Measurements from ENCODE around the gene TRABD2B. TPM values are rescaled to one million over a fixed set of nuclear protein-coding genes. Genes with fewer than 3 reads are reported as not detected.

TRABD2B gene
- total RNA-seq, 3 donors from 2014 or later (not counting 1 experiment from before 2014, with no cell fraction given) = not detected

DNA sequence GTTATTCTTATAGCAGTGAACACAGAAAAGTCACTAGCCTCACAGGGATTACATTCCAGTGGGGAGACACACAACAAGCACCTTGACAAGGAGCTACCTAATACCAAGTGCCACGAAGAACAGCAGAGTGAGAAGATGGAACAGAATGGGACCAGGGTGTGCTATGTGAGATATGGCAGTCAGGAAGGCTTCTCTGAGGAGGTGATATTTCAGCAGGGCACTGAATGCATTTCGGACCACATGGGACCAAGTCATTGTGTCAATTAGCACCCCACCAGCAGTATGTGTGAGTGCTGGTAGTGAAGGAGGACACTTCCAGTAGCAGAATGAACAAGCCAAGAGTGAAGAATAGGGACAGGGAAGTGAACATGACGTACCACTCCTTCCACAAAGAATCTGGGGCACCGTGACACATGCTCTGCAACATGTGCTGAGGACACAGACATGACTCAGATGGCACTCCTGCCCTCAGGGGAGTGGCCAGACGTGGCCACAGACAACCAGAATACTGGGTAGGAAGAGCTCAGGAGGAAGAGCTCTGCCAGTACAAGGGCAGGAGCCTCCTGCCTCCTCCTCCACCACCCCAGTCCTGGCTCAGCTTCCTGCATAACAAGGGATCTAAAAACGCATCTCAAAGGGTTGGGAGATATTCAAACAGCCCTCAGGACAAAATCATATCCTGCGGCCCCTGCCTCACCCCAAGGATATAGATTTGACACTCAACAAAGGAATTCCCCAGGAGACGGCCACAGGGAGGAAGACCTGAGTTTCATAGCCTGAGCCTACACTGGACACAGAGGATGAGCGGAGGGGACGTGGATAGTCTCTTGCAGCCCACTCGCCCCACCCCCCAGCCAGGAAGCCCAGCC, 102.5 kb downstream of the TRABD2B start:
- ATAC-seq = no peak
- Histone ChIP-seq H3K36me3 (ENCODE audit: control insufficient read depth, insufficient read depth, low read length) (no peaks in the 10 kb centered on the region), H3K4me1 (ENCODE audit: control insufficient read depth, insufficient read depth, low read length) (no peaks in the 10 kb centered on the region), H3K27ac (ENCODE audit: low read length) (no peak overlapping the region), H3K4me3 (ENCODE audit: low read length) (no peak overlapping the region), H3K9me3 (ENCODE audit: control insufficient read depth, insufficient read depth, low read length) (no peaks in the 10 kb centered on the region), H3K27me3 (ENCODE audit: control insufficient read depth, insufficient read depth, low read length) (no peaks in the 10 kb centered on the region)
- DNase-seq = no peak
- 62% methylated on average over 11 of the region's 11 CpGs for WGBS (ENCODE audit: insufficient coverage)
- no peaks in the 10 kb centered on the region for H3K36me3 Mint-ChIP-seq
- H3K9me3 Mint-ChIP-seq = no peaks in the 10 kb centered on the region
- H3K27ac Mint-ChIP-seq = no peak overlapping the region
- TF ChIP-seq CTCF (IDR thresholded peaks at IDR 0.05) = no peak
- intact Hi-C loops (cut with micrococcal nuclease) = no loop called here
- no peaks in the 10 kb centered on the region for H3K4me1 Mint-ChIP-seq
- peaks cover 0 to 8% of the 10 kb centered on the region in 2 donors for H3K27me3 Mint-ChIP-seq (ENCODE audit: low read depth in 2 of 2)
- no peak overlapping the region for H3K4me3 Mint-ChIP-seq

DNA sequence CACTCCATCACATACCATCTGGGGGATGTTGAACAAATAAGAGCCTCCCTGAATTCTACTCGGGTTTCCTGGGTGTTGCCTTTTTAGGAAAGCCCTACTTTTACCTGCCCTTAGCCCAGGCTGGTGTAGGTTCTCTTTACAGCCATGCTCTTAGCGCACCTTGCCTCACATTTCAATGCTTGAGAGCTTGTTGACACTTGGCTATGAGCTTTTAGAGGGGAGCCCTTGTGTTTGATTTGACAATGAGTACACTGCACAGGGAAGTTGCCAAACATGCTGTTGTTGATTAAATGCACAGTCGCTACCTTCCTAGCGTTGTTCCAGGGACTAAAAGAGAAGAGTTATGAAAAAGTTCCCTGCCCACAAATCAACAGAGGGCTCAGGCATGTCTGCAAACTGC, 103.8 kb downstream of the TRABD2B start:
- H3K27me3 ChIP-seq (ENCODE audit: control insufficient read depth, insufficient read depth, low read length) = no peaks in the 10 kb centered on the region
- Mint-ChIP-seq H3K27me3 (ENCODE audit: low read depth in 2 of 2) (peaks cover 7 to 11% of the 10 kb centered on the region in 2 donors), H3K27ac (no peak overlapping the region), H3K36me3 (no peaks in the 10 kb centered on the region), H3K9me3 (no peaks in the 10 kb centered on the region), H3K4me1 (no peaks in the 10 kb centered on the region), H3K4me3 (no peak overlapping the region)
- no peak overlapping the region for H3K4me3 ChIP-seq (ENCODE audit: low read length)
- intact Hi-C loops (cut with micrococcal nuclease) = no loop called here
- ATAC-seq (no peak), DNase-seq (no peak)
- WGBS (ENCODE audit: insufficient coverage) = 77% methylated on average over 4 of the region's 4 CpGs
- H3K27ac ChIP-seq (ENCODE audit: low read length) = no peak overlapping the region
- H3K4me1 ChIP-seq (ENCODE audit: control insufficient read depth, insufficient read depth, low read length) = no peaks in the 10 kb centered on the region
- no peaks in the 10 kb centered on the region for H3K36me3 ChIP-seq (ENCODE audit: control insufficient read depth, insufficient read depth, low read length)
- no peaks in the 10 kb centered on the region for H3K9me3 ChIP-seq (ENCODE audit: control insufficient read depth, insufficient read depth, low read length)
- TF ChIP-seq CTCF (IDR thresholded peaks at IDR 0.05) = no peak

- Mint-ChIP-seq H3K4me3 (no peak overlapping the region), H3K27ac (no peak overlapping the region), H3K36me3 (no peaks in the 10 kb centered on the region), H3K9me3 (no peaks in the 10 kb centered on the region), H3K27me3 (ENCODE audit: low read depth in 2 of 2) (peaks cover 9 to 14% of the 10 kb centered on the region in 2 donors), H3K4me1 (no peaks in the 10 kb centered on the region)
- ATAC-seq (no peak), DNase-seq (no peak)
- no peak overlapping the region for H3K27ac ChIP-seq (ENCODE audit: low read length)
- no peaks in the 10 kb centered on the region for H3K4me1 ChIP-seq (ENCODE audit: control insufficient read depth, insufficient read depth, low read length)
- no peaks in the 10 kb centered on the region for H3K27me3 ChIP-seq (ENCODE audit: control insufficient read depth, insufficient read depth, low read length)
- TF ChIP-seq CTCF (IDR thresholded peaks at IDR 0.05) = no peak
- 79% methylated on average over 4 of the region's 5 CpGs for WGBS (ENCODE audit: insufficient coverage)
- intact Hi-C loops (cut with micrococcal nuclease) = no loop called here
- H3K4me3 ChIP-seq (ENCODE audit: low read length) = no peak overlapping the region
- H3K36me3 ChIP-seq (ENCODE audit: control insufficient read depth, insufficient read depth, low read length) = no peaks in the 10 kb centered on the region
- no peaks in the 10 kb centered on the region for H3K9me3 ChIP-seq (ENCODE audit: control insufficient read depth, insufficient read depth, low read length)
Measured at GRCh38 chr1:47890779-47891178, 106.4 kb downstream of the TRABD2B start.

DNA sequence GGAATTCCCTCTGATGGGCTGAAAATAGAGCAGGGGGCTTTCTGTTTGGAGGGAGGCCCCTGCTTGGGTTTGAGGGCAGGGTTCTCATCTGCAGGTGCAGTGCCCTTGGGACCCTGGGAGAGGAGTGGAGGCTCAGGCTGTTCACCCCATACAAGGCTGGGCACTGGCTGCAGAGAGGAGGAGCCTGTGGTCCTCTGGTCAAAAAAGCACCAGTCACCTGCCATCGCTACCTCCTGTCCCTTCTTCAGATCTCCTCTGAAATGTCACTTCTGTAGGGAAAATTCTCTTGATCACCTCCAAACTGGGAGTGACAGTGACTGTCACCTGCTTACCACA, 108.9 kb downstream of the TRABD2B start:
- 100% methylated on average over 1 of the region's 1 CpG for WGBS (ENCODE audit: insufficient coverage)
- H3K36me3 Mint-ChIP-seq = no peaks in the 10 kb centered on the region
- Histone ChIP-seq H3K4me1 (ENCODE audit: control insufficient read depth, insufficient read depth, low read length) (no peaks in the 10 kb centered on the region), H3K27ac (ENCODE audit: low read length) (no peak overlapping the region), H3K4me3 (ENCODE audit: low read length) (no peak overlapping the region), H3K36me3 (ENCODE audit: control insufficient read depth, insufficient read depth, low read length) (no peaks in the 10 kb centered on the region), H3K9me3 (ENCODE audit: control insufficient read depth, insufficient read depth, low read length) (no peaks in the 10 kb centered on the region), H3K27me3 (ENCODE audit: control insufficient read depth, insufficient read depth, low read length) (no peaks in the 10 kb centered on the region)
- H3K9me3 Mint-ChIP-seq = no peaks in the 10 kb centered on the region
- TF ChIP-seq CTCF (IDR thresholded peaks at IDR 0.05) = no peak
- H3K4me3 Mint-ChIP-seq = no peak overlapping the region
- no peak for DNase-seq
- intact Hi-C loops (cut with micrococcal nuclease) = no loop called here
- no peak for ATAC-seq
- no peaks in the 10 kb centered on the region for H3K4me1 Mint-ChIP-seq
- H3K27me3 Mint-ChIP-seq (ENCODE audit: low read depth in 2 of 2) = peaks cover 9 to 10% of the 10 kb centered on the region in 2 donors
- H3K27ac Mint-ChIP-seq = no peak overlapping the region

Data from natural killer cell (primary cell).